ENCODE measurements around the gene GPR84.
A peak's percentile ranks its signal among the peaks of the same experiment; 100 is the strongest.

DNA sequence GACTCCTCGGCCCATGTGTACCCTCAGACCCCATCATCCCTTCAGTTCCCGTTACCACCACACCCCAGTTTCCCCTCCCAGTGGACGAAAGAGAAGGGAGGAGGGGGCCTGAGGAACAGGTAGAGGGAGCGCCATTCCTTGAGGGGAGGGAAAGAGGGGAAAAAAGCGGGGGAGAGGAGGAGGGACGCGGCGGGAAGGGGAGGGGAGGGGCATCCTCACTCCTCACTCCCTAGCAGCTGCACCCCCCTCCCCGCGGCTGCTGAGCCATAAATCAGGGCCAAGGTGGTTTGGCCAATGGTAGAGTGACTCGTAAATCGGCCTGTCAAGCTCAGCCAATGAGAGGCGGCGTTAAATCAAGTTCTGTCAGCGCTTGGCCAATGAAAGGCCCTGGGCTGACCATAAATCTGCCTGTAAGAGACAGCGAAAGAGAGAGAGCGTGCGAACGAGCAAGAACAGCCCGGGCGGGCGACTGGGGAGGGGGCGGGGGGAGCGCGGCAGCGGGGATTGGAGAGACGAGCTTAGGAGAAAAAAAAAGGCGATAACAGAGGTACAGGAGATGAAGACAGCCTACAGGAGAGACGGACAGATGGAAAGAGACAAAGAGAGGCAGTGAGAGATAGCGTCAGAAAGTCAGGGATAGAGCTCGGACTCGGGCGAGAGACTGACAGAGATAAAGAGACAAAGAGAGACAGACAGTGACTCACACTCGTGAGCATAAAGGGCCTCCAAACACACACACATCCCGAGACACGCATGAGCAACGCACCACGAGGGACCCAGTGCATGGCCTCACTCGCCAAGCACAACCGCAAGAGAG, 5.1 kb downstream of the GPR84 start:
- TF ChIP-seq, protein P1, sequence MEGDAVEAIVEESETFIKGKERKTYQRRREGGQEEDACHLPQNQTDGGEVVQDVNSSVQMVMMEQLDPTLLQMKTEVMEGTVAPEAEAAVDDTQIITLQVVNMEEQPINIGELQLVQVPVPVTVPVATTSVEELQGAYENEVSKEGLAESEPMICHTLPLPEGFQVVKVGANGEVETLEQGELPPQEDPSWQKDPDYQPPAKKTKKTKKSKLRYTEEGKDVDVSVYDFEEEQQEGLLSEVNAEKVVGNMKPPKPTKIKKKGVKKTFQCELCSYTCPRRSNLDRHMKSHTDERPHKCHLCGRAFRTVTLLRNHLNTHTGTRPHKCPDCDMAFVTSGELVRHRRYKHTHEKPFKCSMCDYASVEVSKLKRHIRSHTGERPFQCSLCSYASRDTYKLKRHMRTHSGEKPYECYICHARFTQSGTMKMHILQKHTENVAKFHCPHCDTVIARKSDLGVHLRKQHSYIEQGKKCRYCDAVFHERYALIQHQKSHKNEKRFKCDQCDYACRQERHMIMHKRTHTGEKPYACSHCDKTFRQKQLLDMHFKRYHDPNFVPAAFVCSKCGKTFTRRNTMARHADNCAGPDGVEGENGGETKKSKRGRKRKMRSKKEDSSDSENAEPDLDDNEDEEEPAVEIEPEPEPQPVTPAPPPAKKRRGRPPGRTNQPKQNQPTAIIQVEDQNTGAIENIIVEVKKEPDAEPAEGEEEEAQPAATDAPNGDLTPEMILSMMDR (IDR thresholded peaks at IDR 0.05), result peak in 3 of 6 experiments; percentile 3 to 21 (median 5)
- peak in 1 of 2 donors; percentile 79 for TF ChIP-seq POLR2A (IDR thresholded peaks at IDR 0.05)

Measured in adrenal gland (tissue), 5 donors.